Smooth muscle cell (in vitro differentiated cells): ENCODE data around the gene ENKD1. TPM values are rescaled to one million over a fixed set of nuclear protein-coding genes. Genes with fewer than 3 reads are reported as not detected.
"Not testable (repeated sequence)": the region's sequence is repeated elsewhere in the genome, so short reads cannot be mapped to it uniquely, and the experiment has no call there.

Experiments used
- DNase-seq: peaks from one replicate; lab custom pipeline; 2025; ENCODE audit not compliant: unreplicated experiment; lab: John Stamatoyannopoulos, UW
- H2AFZ ChIP-seq: fragments of 200-600 bp; sonication (generic); 2 replicates; pipeline ENCODE4 v1.6.0; 2016; ENCODE audit warnings: antibody characterized with exemption, low read depth, mild to moderate bottlenecking
- H3F3A ChIP-seq: fragments of 200-600 bp; sonication (generic); 2 replicates; pipeline ENCODE4 v1.6.0; 2017; ENCODE audit warnings: antibody characterized with exemption, low read depth
- H3K27ac ChIP-seq: fragments of 200-600 bp; sonication (generic); 2 replicates; pipeline ENCODE4 v1.5.1; 2016; ENCODE audit warnings: low read depth, mild to moderate bottlenecking
- H3K27me3 ChIP-seq: fragments of 200-600 bp; sonication (generic); 2 replicates; pipeline ENCODE4 v1.6.1; 2016; ENCODE audit warnings: low read depth, mild to moderate bottlenecking
- H3K36me3 ChIP-seq: fragments of 200-600 bp; sonication (generic); 2 replicates; pipeline ENCODE4 v1.5.1; 2016; ENCODE audit warnings: low read depth
- H3K4me1 ChIP-seq: fragments of 200-600 bp; sonication (generic); 2 replicates; pipeline ENCODE4 v1.5.1; 2016; ENCODE audit warnings: low read depth
- H3K4me2 ChIP-seq: fragments of 200-600 bp; sonication (generic); 2 replicates; pipeline ENCODE4 v1.6.0; 2016; ENCODE audit warnings: mild to moderate bottlenecking
- H3K4me3 ChIP-seq: fragments of 200-600 bp; sonication (generic); 2 replicates; pipeline ENCODE4 v1.5.1; 2016; ENCODE audit warnings: mild to moderate bottlenecking
- H3K79me2 ChIP-seq: fragments of 200-600 bp; sonication (generic); 2 replicates; pipeline ENCODE4 v1.6.0; 2016; ENCODE audit warnings: low read depth, mild to moderate bottlenecking
- H3K9ac ChIP-seq: fragments of 200-600 bp; sonication (generic); 2 replicates; pipeline ENCODE4 v1.6.0; 2016; ENCODE audit warnings: low read depth
- H3K9me3 ChIP-seq: fragments of 200-600 bp; sonication (generic); replicated peaks from 2 replicates; pipeline ENCODE4 v1.5.1; 2016; ENCODE audit warnings: low read depth
- H4K20me1 ChIP-seq: fragments of 200-600 bp; sonication (generic); 2 replicates; pipeline ENCODE4 v1.6.0; 2016; ENCODE audit warnings: low read depth
- WGBS: methylation state at CpG from one replicate; pipeline ENCODE4 v1.1.7; 2016; ENCODE audit warnings: low lambda C conversion rate; 5-methylcytosine and 5-hydroxymethylcytosine counted together
- polyA plus RNA-seq: library from polyadenylated mRNA; unstranded; fragments of >200 nt; fragmentation: Nextera tagmentation; extraction: Ambion mirVana; gene quantifications from 2 replicates; pipeline ENCODE4 v1.2.1, GENCODE V29; 2016
- total RNA-seq: library from RNA; depleted of rRNA; stranded (reverse); fragments of >200 nt; gene quantifications from 2 replicates; pipeline ENCODE4 v1.2.3, GENCODE V29; 2014
- TF ChIP-seq, protein P1 (sequence below): fragments of 200-600 bp; sonication (generic); IDR thresholded peaks from 2 replicates; pipeline ENCODE4 v1.5.1; 2017; ENCODE audit warnings: borderline replicate concordance, mild to moderate bottlenecking, antibody characterized with exemption; ENCODE audit not compliant: insufficient read depth, poor library complexity, severe bottlenecking

The ENKD1 gene
- total and polyA plus RNA-seq, 2 experiments from 2014 or later = 9.8 to 14.2 TPM

DNA sequence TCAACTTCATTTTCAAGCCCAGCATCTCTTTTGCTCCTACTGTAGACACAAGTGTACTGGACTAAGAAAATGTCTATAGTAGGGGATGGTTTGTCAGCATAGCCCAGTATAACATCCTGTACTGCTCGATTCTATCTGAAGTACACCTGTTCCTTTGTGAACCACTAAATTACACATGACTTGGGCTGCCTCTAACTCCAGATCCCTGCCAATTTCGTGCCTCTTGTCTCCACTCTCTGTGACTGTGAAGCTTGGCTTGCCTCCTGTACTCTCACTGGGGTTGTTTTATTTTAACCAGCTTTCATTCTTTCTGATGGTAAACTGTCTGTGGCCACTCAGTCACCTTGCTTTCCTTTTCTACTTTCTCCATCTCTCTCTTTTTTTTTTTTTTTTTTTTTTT, 28.1 kb upstream of the ENKD1 start:
- peaks cover 25% of the 10 kb centered on the region for H3K79me2 ChIP-seq
- H3K4me2 ChIP-seq = no peak overlapping the region
- H3K9me3 ChIP-seq = no peaks in the 10 kb centered on the region
- H3K36me3 ChIP-seq = no peaks in the 10 kb centered on the region
- H4K20me1 ChIP-seq = peaks cover 41% of the 10 kb centered on the region
- H3F3A ChIP-seq = no peaks in the 10 kb centered on the region
- H3K4me3 ChIP-seq = no peak overlapping the region
- H3K27me3 ChIP-seq = no peaks in the 10 kb centered on the region
- no peak overlapping the region for H3K27ac ChIP-seq
- H3K9ac ChIP-seq = no peak overlapping the region
- H3K4me1 ChIP-seq = no peaks in the 10 kb centered on the region
- 96% methylated on average over 2 of the region's 2 CpGs for WGBS
- no peak overlapping the region for H2AFZ ChIP-seq
- TF ChIP-seq, protein P1, sequence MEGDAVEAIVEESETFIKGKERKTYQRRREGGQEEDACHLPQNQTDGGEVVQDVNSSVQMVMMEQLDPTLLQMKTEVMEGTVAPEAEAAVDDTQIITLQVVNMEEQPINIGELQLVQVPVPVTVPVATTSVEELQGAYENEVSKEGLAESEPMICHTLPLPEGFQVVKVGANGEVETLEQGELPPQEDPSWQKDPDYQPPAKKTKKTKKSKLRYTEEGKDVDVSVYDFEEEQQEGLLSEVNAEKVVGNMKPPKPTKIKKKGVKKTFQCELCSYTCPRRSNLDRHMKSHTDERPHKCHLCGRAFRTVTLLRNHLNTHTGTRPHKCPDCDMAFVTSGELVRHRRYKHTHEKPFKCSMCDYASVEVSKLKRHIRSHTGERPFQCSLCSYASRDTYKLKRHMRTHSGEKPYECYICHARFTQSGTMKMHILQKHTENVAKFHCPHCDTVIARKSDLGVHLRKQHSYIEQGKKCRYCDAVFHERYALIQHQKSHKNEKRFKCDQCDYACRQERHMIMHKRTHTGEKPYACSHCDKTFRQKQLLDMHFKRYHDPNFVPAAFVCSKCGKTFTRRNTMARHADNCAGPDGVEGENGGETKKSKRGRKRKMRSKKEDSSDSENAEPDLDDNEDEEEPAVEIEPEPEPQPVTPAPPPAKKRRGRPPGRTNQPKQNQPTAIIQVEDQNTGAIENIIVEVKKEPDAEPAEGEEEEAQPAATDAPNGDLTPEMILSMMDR = no peak
- DNase-seq = no peak

DNA sequence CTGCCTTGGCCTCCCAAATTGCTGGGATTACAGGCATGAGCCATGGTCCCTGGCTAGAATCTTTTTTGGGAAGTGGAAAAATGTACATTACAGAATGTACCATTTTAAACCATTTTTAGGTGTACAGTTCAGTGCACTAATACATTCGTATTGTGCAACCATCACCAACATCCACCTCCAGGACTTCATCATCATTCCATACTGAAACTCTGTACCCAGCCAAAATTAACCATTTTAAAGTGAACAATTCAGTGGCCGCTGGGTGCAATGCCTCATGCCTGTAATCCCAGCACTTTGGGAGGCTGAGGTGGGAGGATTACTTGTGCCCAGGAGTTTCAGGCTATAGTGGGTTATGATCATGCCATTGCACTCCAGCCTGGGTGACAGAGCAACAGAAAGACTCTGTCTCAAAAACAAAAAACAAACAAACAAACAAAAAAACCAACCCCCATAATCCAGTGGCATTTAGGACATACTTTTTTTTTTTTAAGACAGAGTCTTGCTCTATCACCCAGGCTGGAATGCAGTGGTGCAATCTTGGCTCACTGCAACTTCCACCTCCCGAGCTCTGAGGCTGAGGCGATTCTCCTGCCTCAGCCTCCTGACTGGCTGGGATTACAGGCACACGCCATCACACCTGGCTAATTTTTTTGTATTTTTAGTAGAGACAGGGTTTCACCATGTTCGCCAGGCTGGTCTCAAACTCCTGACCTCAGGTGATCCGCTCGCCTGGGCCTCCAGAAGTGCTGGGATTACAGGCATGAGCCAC, 27.2 kb upstream of the ENKD1 start:
- 90% methylated on average over 8 of the region's 8 CpGs for WGBS
- not testable (repeated sequence) for H3K4me2 ChIP-seq, H3K9ac ChIP-seq, H3F3A ChIP-seq, H3K36me3 ChIP-seq, H3K4me3 ChIP-seq, H2AFZ ChIP-seq, H3K4me1 ChIP-seq, H3K27me3 ChIP-seq, H3K9me3 ChIP-seq, DNase-seq, H3K27ac ChIP-seq
- peaks cover 24% of the 10 kb centered on the region for H3K79me2 ChIP-seq
- peaks cover 41% of the 10 kb centered on the region for H4K20me1 ChIP-seq

- H3K36me3 ChIP-seq = no peaks in the 10 kb centered on the region
- no peak overlapping the region for H2AFZ ChIP-seq
- peaks cover 13% of the 10 kb centered on the region for H4K20me1 ChIP-seq
- TF ChIP-seq, protein P1 = no peak
- no peaks in the 10 kb centered on the region for H3K27me3 ChIP-seq
- WGBS = 95% methylated on average over 17 of the region's 17 CpGs
- H3K27ac ChIP-seq = no peak overlapping the region
- peaks cover 8% of the 10 kb centered on the region for H3K79me2 ChIP-seq
- no peaks in the 10 kb centered on the region for H3F3A ChIP-seq
- H3K4me3 ChIP-seq = no peak overlapping the region
- no peak overlapping the region for H3K4me2 ChIP-seq
- H3K9ac ChIP-seq = no peak overlapping the region
- no peaks in the 10 kb centered on the region for H3K9me3 ChIP-seq
- DNase-seq = no peak
- H3K4me1 ChIP-seq = no peaks in the 10 kb centered on the region
Measured at GRCh38 chr16:67685388-67686112, 19.0 kb upstream of the ENKD1 start.

DNA sequence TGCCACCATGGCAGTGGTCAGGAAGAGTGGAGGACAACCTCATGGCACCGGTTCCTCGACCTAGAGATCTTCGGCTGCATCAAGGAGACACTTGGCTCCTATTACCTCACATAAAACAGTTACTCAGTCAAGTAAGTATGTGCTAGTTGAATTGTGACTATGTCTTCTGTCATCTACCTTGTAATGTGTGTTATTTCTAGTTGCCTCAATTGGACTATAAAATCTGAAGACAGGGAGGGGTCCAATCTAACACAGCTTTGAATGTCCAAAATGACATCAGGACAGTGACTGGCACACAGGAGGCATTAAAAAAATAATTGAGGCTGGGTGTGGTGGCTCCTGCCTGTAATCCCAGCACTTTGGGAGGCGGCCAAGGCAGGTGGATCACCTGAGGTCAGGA, 17.2 kb upstream of the ENKD1 start:
- Histone ChIP-seq H3K27me3 (no peaks in the 10 kb centered on the region), H2AFZ (no peak overlapping the region), H3F3A (no peaks in the 10 kb centered on the region), H3K9me3 (no peaks in the 10 kb centered on the region), H3K27ac (no peak overlapping the region), H3K4me2 (no peak overlapping the region), H3K79me2 (no peaks in the 10 kb centered on the region), H3K4me1 (no peaks in the 10 kb centered on the region), H3K36me3 (no peaks in the 10 kb centered on the region), H3K9ac (no peak overlapping the region), H4K20me1 (peaks cover 13% of the 10 kb centered on the region), H3K4me3 (no peak overlapping the region)
- TF ChIP-seq, protein P1 = no peak
- no peak for DNase-seq
- 92% methylated on average over 4 of the region's 4 CpGs for WGBS
